GM12891 (cell line): ENCODE results near the gene NLN. TPM values are rescaled to one million over a fixed set of nuclear protein-coding genes. Genes with fewer than 3 reads are reported as not detected.
A peak's percentile ranks its signal among the peaks of the same experiment; 100 is the strongest.
"Not testable (repeated sequence)": the region's sequence is repeated elsewhere in the genome, so short reads cannot be mapped to it uniquely, and the experiment has no call there.

Source experiments
- DNase-seq: peaks from one replicate; pipeline ENCODE4 v3.0.0; 2011; ENCODE audit warnings: low spot score; ENCODE audit not compliant: insufficient read length
- FAIRE-seq: peaks from 2 replicates; lab custom pipeline; 2011; peaks lifted over from hg19 to GRCh38; lab: Jason Lieb, UNC
- PAX5 ChIP-seq: IDR thresholded peaks from 2 replicates; pipeline ENCODE4 v1.6.1; 2011; ENCODE audit warnings: low read length, moderate library complexity, mild to moderate bottlenecking; ENCODE audit not compliant: insufficient read depth, severe bottlenecking
- POLR2A ChIP-seq: IDR thresholded peaks from 2 replicates; pipeline ENCODE4 v1.6.1; 2011; ENCODE audit warnings: low read depth, low read length, control low read depth
- POLR2AphosphoS5 ChIP-seq: IDR thresholded peaks from 2 replicates; pipeline ENCODE4 v1.6.1; 2011; ENCODE audit warnings: low read depth, low read length, control low read depth
- POU2F2 ChIP-seq: IDR thresholded peaks from 2 replicates; pipeline ENCODE4 v1.6.1; 2011; ENCODE audit warnings: low read depth, mild to moderate bottlenecking, control low read depth, low read length, moderate library complexity
- SPI1 ChIP-seq: IDR thresholded peaks from 2 replicates; pipeline ENCODE4 v1.6.1; 2011; ENCODE audit warnings: low read depth, low read length, control low read depth
- TAF1 ChIP-seq: IDR thresholded peaks from 2 replicates; pipeline ENCODE4 v1.6.1; 2011; ENCODE audit warnings: low read depth, low read length, control low read depth
- polyA plus RNA-seq: library from polyadenylated mRNA; unstranded; fragments of >200 nt; gene quantifications from one replicate; pipeline ENCODE4 v1.2.1, GENCODE V29; 2012; ENCODE audit warnings: low read depth, missing spikeins, inconsistent platforms; ENCODE audit not compliant: missing spikeins

NLN gene
- 10.0 TPM for polyA plus RNA-seq

DNA sequence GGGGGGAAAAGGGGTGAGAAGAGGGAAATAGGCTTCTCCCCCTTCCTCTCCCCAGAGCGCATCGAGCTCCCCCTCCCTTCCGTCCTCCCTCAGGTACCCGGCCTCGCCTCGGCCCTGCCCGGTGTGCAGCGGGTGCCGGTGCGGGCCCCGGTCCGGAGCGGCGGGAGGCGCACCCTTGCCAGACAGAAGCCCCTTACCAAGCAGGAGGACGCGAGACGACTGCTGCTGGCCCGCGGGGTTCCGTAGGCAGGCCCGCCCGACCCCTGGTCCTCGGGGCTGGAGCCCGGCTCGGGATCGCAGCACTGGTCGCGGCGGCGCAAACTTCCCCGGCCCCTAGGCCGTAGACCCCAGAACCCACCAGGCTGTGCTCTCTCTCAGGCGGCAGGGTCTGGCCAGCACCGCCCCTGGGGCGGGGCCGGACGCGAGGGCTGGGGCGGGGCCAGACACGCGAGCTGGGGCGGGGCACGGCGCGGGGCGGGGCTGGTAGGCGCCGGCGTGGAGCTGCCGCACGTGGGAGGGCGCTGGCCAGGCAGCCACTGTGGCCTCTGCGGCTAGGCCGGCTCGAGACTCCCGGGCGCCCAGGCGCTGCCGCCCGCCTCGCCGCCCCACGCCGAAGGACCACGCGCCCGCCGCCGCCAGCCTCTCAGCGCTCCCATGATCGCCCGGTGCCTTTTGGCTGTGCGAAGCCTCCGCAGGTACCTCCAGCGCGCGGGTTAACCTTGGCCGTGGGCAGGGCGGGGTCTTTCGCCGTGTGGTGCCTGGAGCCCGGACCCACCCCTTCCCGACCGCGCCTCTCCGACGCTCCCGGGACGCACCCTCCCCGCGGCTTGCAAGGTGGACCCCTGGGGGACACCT is at the start of gene NLN, which contains the start of gene SGTB:
TSS of gene NLN (plus strand) at position 486 of the 855 bp plus-strand sequence. CDS start at position 655, 169 bp downstream.
TSS of gene SGTB (minus strand) at position 390 of the 855 bp plus-strand sequence. CDS start 1,302 bp downstream, outside the sequence.
- FAIRE-seq (peak; percentile 69), DNase-seq (peak; percentile 88)
- TF ChIP-seq SPI1, result no peak
- no peak for TF ChIP-seq POLR2A
- TF ChIP-seq POLR2AphosphoS5, result no peak
- TF ChIP-seq PAX5, result no peak
- TF ChIP-seq POU2F2, result no peak
- TF ChIP-seq TAF1, result no peak

DNA sequence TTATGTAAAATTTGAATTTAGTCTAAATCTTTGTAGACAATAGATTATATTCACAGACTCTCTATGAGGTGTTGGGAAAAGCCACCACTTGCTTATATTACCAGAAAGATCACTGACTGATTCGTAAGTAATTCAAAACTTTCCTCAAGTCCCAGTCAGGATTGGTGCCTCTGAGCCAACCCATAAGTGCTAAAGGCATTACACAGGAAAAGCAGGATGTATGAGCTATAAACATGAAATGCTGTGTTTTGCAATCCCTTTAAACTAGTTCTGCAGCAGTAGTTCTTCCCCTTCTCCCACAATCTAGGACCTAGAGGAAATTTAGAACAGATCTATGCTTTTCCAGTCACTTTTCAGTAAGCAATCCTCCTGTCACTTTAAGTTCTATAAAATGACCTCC is 49.2 kb upstream of the NLN start:
- FAIRE-seq, result no peak
- DNase-seq, result no peak
- TF ChIP-seq POU2F2 (no peak), PAX5 (no peak), POLR2AphosphoS5 (no peak)

DNA sequence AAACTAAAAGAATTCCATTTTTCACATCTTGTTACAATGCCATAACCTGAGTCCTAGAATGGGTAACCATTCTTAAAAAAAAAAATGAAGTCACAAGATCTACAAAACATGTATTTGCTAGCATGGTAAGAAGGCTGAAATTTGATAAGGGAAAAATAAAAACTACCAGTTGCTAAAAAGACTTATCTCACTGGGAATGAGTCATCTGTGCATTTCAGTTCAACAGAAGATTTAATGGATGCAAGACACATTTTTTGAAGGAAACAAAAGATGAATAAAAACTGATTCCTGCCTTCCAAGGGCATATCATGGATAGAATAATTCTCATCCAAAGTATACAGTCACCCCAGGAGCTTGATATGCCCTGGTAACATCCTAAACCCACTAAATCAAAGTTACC is 47.3 kb upstream of the NLN start:
- DNase-seq (no peak), FAIRE-seq (no peak)

DNA sequence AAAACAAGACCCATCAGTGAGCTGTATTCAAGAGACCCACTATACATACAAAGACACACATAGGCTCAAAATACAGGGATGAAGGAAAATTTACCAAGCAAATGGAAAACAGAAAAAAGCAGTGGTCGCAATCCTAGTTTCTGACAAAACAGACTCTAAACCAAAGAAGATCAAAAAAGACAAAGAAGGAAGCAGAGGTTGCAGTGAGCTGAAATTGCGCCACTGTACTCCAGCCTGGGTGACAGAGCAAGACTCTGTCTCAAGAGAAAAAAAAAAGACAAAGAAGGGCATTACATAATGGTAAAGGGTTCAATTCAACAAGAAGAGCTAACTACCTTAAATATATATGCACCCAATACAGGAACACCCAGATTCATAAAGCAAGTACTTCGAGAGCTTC is 45.9 kb upstream of the NLN start:
- not testable (repeated sequence) for FAIRE-seq, DNase-seq

More for the DNA sequence above, 47.3 kb upstream of the NLN start:
- no peak for TF ChIP-seq SPI1
- no peak for TF ChIP-seq PAX5
- no peak for TF ChIP-seq POLR2AphosphoS5
- TF ChIP-seq POLR2A, result no peak
- TF ChIP-seq TAF1, result no peak
- no peak for TF ChIP-seq POU2F2

DNA sequence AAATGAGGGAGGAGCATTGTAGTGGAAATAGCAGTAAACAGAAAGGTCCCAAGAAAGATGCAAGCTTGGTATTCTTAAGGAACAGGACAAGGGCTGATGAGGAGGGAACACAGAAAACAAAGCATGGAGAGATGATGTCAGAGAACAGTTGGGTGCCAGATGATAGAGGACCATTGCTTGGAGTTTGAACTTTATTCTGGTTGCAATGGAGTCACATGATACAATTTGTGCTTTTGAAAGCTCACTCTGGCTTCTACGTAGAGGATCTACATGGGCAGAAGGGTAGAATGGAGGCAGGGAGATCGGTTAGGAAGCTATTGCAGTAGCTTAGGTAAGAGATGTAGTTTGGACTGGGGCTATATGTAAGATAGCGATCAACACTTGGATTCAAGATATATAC is 39.9 kb upstream of the NLN start:
- DNase-seq, result no peak
- FAIRE-seq, result no peak
- TF ChIP-seq SPI1 (no peak), TAF1 (no peak), PAX5 (no peak), POLR2A (no peak), POLR2AphosphoS5 (no peak), POU2F2 (no peak)

DNA sequence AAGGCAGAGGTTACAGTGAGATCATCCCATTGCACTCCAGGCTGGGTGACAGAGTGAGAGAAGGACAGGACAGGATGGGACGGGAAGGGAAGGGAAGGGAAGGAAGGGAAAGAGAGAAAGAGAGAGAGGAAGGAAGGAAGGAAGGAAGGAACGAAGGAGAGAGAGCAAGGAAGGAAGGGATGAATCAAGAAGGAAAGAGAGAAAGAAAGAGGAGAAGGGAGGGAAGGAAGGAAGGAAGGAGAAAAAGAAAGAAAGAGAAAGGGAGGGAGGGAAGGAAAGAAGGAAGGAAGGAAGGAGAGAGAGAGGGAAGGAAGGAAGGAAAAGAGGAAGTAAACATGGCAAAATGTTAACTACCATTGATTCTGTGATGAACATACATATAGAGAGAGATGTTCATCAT is 28.9 kb upstream of the NLN start:
- TF ChIP-seq TAF1, result no peak
- FAIRE-seq (no peak), DNase-seq (no peak)

DNA sequence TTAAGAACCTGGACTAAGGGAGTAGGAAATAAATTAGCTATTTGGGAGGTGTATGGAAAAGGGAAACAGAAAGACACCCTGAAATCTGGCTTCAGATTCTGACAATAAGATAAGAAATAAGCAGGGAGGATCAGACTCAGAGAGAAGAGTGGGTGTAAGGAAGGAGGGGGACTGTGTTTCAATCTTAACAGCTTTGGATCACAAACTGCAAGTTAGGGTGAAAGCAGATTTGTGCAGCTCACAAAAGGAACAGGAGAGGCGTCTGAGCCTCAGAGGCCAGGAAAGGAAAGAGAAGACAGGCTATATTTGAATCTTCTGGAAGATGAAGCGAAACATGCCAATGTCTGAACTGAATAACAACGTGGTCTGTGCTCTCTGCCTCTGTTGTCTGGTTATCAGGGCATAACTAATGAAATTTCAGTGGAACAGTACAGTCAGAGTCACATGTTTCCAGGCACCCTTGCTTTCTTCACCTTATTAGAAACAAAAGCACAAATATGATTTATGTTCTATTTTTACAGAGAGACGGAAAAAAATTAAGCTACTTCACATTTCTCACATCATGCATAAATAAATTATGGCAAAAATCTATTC is 26.7 kb upstream of the NLN start:
- FAIRE-seq (peak; percentile 59), DNase-seq (no peak)
- TF ChIP-seq TAF1 (no peak), POU2F2 (no peak), PAX5 (no peak)

DNA sequence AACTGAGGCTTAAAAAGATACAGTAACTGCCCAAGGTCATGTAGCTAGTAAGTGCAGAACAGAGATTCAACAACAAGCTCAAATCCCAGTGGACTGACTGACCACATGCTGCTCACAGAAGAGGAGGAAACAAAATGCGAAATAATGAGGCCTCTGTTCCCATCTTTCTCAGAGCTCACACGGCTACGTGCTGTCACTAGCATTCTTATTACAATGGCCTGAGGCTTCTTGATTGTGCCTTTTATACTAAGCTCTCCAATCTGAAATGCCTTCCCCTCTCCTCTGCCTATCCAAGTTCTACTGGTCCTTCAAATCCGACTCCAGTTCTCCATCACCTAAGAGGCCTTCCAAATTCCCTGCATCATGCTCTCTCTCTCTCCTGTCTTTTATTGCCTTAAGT is 26.1 kb upstream of the NLN start:
- TF ChIP-seq POLR2A, result no peak
- TF ChIP-seq SPI1, result no peak
- TF ChIP-seq TAF1, result no peak
- no peak for TF ChIP-seq POU2F2
- no peak for TF ChIP-seq POLR2AphosphoS5
- no peak for TF ChIP-seq PAX5
- DNase-seq (no peak), FAIRE-seq (peak; percentile 48)

DNA sequence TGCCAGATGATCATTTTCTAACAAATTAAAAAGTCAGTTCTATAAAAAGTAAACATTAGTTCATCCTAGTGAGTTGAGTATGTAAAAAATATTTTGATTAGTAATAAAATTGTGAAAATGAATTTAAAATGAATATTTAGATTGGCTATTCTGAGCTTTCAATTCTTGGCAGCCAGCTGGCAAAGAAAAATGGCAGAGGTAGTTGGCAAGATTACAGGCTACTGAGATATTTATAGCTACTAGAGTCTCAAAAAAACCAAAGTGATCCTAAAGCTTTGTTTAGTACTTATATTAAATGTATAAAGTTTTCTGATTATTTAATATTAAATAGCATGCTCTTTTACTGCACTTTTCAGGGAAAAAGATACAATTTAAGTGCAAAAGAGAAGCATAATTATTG is 25.1 kb upstream of the NLN start:
- TF ChIP-seq SPI1 (no peak), PAX5 (no peak), POLR2AphosphoS5 (no peak), POU2F2 (no peak), POLR2A (no peak), TAF1 (no peak)
- no peak for DNase-seq
- FAIRE-seq, result no peak

DNA sequence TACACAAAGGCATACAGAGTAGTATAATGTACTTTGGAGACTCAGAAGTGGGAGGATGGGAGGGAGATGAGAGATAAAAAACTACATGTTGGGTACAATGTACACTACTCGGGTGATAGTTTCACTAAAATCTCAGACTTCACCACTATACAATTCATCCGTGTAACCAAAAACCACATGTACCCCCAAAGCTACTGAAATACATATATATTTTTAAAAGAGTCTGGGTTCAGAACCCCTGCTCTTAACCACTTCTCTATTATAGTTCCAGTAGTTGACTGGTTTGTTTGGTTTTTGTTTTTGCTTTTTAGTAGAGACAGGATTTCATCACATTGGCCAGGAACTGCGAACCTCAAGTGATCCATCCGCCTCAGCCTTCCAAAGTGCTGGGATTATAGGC is 22.7 kb upstream of the NLN start:
- DNase-seq, result no peak
- FAIRE-seq, result no peak
- TF ChIP-seq TAF1, result no peak
- TF ChIP-seq SPI1, result peak; percentile 37; the same call in 1 of the 2 replicates
- TF ChIP-seq POU2F2, result no peak
